ENCODE measurements around the gene ZFP1.

The ZFP1 gene

GRCh38 chr16:75193730-75194444, 45.6 kb downstream of the ZFP1 start:
- Histone ChIP-seq H3K4me2 (no peak overlapping the region), H3K4me3 (IDR thresholded peaks at IDR 0.05; ENCODE audit: insufficient read depth, low read depth, low read length) (no peak overlapping the region), H3K4me1 (ENCODE audit: low read depth, poor library complexity, severe bottlenecking) (no peaks in the 10 kb centered on the region), H3K9ac (no peak overlapping the region), H4K20me1 (ENCODE audit: insufficient read depth) (no peaks in the 10 kb centered on the region), H3K36me3 (ENCODE audit: insufficient read depth) (no peaks in the 10 kb centered on the region), H3K79me2 (ENCODE audit: insufficient read depth, low read depth) (no peaks in the 10 kb centered on the region), H3K27me3 (ENCODE audit: insufficient read depth, low read depth) (no peaks in the 10 kb centered on the region), H3K27ac (no peak overlapping the region), H2AFZ (ENCODE audit: low read depth) (no peak overlapping the region)
- no peak for TF ChIP-seq CTCF (conservative IDR thresholded peaks at IDR 0.05; ENCODE audit: low read depth, low read length)

- no peaks in the 10 kb centered on the region for H3K27me3 ChIP-seq (ENCODE audit: insufficient read depth, low read depth)
- peaks cover 7% of the 10 kb centered on the region for H3K4me1 ChIP-seq (ENCODE audit: low read depth, poor library complexity, severe bottlenecking)
- H3K36me3 ChIP-seq (ENCODE audit: insufficient read depth): no peaks in the 10 kb centered on the region
- H4K20me1 ChIP-seq (ENCODE audit: insufficient read depth): no peaks in the 10 kb centered on the region
- H3K4me2 ChIP-seq: no peak overlapping the region
- H3K9ac ChIP-seq: no peak overlapping the region
- no peak for TF ChIP-seq CTCF (conservative IDR thresholded peaks at IDR 0.05; ENCODE audit: low read depth, low read length)
- H3K4me3 ChIP-seq (IDR thresholded peaks at IDR 0.05; ENCODE audit: insufficient read depth, low read depth, low read length): no peak overlapping the region
- H3K27ac ChIP-seq: no peak overlapping the region
- no peaks in the 10 kb centered on the region for H3K79me2 ChIP-seq (ENCODE audit: insufficient read depth, low read depth)
- H2AFZ ChIP-seq (ENCODE audit: low read depth): no peak overlapping the region
Measured at GRCh38 chr16:75195811-75196790, 47.8 kb downstream of the ZFP1 start.

GRCh38 chr16:75196836-75197235, 48.5 kb downstream of the ZFP1 start:
- no peaks in the 10 kb centered on the region for H3K79me2 ChIP-seq (ENCODE audit: insufficient read depth, low read depth)
- H3K9ac ChIP-seq: no peak overlapping the region
- no peak overlapping the region for H3K27ac ChIP-seq
- no peaks in the 10 kb centered on the region for H3K36me3 ChIP-seq (ENCODE audit: insufficient read depth)
- no peak overlapping the region for H3K4me3 ChIP-seq (IDR thresholded peaks at IDR 0.05; ENCODE audit: insufficient read depth, low read depth, low read length)
- TF ChIP-seq CTCF (conservative IDR thresholded peaks at IDR 0.05; ENCODE audit: low read depth, low read length): no peak
- H2AFZ ChIP-seq (ENCODE audit: low read depth): no peak overlapping the region
- H3K4me1 ChIP-seq (ENCODE audit: low read depth, poor library complexity, severe bottlenecking): peaks cover 7% of the 10 kb centered on the region
- H4K20me1 ChIP-seq (ENCODE audit: insufficient read depth): no peaks in the 10 kb centered on the region
- no peak overlapping the region for H3K4me2 ChIP-seq
- no peaks in the 10 kb centered on the region for H3K27me3 ChIP-seq (ENCODE audit: insufficient read depth, low read depth)

GRCh38 chr16:75197522-75198134, 49.3 kb downstream of the ZFP1 start:
- peaks cover 7% of the 10 kb centered on the region for H3K4me1 ChIP-seq (ENCODE audit: low read depth, poor library complexity, severe bottlenecking)
- no peak overlapping the region for H3K27ac ChIP-seq
- no peaks in the 10 kb centered on the region for H3K36me3 ChIP-seq (ENCODE audit: insufficient read depth)
- no peak for TF ChIP-seq CTCF (conservative IDR thresholded peaks at IDR 0.05; ENCODE audit: low read depth, low read length)
- no peaks in the 10 kb centered on the region for H4K20me1 ChIP-seq (ENCODE audit: insufficient read depth)
- H3K9ac ChIP-seq: no peak overlapping the region
- no peak overlapping the region for H3K4me3 ChIP-seq (IDR thresholded peaks at IDR 0.05; ENCODE audit: insufficient read depth, low read depth, low read length)
- H2AFZ ChIP-seq (ENCODE audit: low read depth): no peak overlapping the region
- H3K4me2 ChIP-seq: no peak overlapping the region
- no peaks in the 10 kb centered on the region for H3K27me3 ChIP-seq (ENCODE audit: insufficient read depth, low read depth)
- no peaks in the 10 kb centered on the region for H3K79me2 ChIP-seq (ENCODE audit: insufficient read depth, low read depth)

Data from KMS-11 (cell line).